DMS53 treated with DMSO at 0.1 percent for 48 hours (cell line): ENCODE results near the gene HMCN2.

ENCODE experiments used
- DNase-seq: peaks from one replicate; lab custom pipeline; 2025; ENCODE audit not compliant: unreplicated experiment; lab: John Stamatoyannopoulos, UW

Gene HMCN2

GRCh38 chr9:130364619-130365322, 99.2 kb downstream of the HMCN2 start:
- DNase-seq: no peak

DNA sequence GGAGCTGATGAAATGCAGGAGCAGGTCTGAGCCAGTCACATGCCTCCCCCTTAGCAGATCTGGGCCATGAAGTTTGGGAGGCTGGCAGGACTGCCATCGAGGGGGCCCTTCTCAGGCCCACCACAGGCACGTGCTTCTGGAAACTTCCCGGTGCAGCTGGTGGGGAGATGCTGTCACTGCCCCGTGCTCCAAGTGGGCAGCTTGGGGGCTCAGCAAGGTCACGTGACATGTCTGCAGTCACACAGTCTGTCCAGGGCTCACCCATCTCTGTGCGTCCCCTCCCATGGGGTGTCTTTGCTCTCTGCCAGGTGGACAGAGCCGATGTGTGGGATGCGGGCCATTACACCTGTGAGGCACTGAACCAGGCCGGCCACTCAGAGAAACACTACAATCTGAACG, 99.8 kb downstream of the HMCN2 start:
- no peak for DNase-seq

GRCh38 chr9:130366072-130366471, 100.5 kb downstream of the HMCN2 start:
- DNase-seq: no peak

DNA sequence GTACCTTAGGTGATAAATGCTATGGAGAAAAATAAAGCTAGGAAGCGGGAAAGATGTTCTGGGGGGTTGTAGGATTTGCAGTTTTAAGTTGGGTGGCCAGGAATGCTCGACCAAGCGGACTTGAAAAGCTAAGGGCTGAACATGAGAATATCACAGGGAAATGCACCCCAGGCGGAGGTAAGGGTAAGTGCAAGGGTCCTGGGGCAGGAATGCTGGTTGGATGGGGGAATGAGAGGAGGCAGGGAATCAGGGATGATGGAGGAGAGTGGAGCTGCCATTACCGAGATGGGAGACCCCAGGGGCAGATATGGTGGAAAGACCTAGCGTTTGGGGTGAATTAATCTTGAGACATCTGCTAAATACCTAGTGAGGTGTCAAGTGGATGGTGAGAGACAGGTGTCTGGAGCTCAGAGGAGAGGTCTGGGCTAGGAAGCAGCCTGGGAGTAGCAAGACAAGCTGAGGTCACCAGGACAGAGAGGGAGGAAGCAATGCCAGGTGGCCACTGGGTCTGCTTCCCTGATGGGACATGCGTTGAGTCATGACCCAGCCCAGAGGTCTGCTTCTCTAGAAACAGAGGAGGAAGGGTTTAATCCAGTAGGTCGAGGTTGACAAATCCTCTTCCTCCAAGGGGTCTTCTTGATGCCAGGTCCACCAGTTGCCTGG, 101.5 kb downstream of the HMCN2 start:
- DNase-seq: no peak

DNA sequence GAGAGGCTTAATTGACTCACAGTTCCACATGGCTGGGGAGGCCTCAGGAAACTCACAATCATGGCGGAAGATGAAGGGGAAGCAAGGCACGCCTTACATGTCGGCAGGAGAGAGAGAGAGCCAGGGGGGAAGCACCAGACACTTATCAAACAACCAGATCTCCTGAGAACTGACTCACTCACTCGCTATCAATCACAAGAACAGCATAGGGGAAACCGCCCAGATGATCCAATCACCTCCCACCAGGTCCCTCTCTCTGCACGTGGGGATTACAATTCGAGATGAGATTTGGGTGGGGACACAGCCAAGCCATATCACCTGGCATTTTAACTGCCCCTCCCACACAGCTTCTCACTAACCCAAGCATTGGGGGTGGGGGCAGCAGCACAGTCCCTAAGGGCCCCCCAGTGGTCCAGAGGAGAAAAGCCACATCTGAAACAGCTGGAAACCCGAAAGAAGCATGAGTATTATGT, 103.1 kb downstream of the HMCN2 start:
- DNase-seq: no peak

- no peak for DNase-seq
These were observed 104.7 kb downstream of the HMCN2 start for GRCh38 chr9:130370226-130370625.

DNA sequence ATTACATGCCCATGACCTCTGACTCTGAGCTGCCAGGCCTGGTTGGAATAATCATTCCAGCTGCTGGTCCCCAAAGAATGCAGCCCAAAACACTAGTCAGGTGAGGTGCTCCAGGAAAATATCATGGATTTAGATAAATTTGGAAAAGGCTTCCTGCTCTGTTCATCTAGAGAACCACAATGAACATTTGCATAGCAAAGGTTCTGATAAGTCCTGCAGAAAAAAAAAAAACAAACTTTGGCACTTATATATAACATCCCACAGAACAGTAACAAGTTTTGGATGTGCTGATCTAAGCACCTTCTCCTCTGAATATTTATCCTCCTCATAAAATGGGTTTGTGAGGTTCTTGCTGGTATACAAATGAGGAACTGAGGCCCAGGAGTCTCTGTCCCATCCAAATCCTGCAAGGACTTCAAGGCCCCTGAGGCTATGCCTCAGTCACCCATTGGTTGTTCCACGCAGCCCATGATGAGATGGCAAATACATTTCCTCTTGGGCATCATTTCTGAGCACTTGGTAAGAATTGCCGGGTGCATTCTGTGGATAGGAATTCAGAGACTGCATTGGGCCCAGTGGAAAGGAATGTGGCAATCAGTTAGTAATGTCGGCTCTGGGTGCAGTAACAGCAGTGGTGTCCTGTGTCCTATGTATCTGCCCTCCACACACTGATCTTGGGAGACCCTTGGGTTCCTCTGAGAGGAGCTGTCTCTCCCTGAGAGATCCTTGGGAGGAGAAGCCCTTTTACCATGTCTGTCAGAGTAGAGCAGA, 105.8 kb downstream of the HMCN2 start:
- no peak for DNase-seq

- no peak for DNase-seq
These were observed 106.5 kb downstream of the HMCN2 start for GRCh38 chr9:130372057-130372456.

- DNase-seq: no peak
These were observed 108.2 kb downstream of the HMCN2 start for GRCh38 chr9:130373679-130374325.

- no peak for DNase-seq
These were observed 112.1 kb downstream of the HMCN2 start for GRCh38 chr9:130377612-130378011.

DNA sequence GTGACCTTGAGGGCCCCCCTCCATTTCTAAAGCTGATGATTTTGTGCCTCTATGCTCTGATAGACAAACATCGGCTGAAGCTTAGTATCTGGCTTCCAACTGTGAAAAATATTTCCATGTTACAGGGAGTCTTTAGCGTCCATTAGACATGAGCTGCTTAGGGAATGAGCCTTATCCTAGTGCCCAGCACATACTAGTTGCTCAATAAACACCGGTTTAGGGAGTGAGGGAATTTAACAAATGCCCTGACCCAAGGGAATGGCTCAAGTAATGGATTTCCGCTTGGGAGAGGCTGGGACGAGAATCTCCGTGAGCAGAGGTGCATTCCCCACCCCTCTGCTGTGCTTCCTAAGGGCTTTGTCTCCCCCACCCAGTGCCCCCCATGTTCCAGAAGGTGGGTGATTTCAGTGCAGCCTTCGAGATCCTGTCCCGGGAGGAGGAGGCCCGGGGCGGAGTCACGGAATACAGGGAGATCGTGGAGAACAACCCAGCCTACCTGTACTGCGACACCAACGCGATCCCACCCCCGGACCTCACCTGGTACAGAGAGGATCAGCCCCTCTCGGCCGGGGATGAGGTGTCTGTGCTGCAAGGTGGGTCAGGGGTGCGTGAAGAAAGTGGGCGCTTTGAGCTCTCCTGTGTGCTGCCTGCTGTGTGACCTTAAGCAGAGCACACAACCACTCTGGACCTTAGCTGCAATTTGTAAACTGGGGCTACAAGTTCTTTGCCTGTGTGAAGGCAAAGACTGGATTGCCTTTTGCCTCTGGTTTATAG, 113.5 kb downstream of the HMCN2 start:
- DNase-seq: no peak

DNA sequence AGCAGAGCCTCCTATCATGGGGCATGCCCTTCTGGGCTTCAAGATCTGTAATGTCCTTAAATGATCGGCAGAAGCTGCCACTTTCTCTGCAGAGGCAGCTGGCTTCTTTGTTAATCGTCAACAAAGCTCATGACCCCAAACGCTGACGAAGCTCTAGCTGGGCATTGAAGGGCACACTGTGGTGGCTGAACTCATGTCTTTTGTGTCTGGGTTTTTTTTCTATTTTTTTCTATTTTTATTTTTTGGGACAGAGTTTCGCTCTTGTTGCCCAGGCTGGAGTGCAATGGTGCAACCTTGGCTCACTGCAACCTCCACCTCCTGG, 114.0 kb downstream of the HMCN2 start:
- DNase-seq: no peak

DNA sequence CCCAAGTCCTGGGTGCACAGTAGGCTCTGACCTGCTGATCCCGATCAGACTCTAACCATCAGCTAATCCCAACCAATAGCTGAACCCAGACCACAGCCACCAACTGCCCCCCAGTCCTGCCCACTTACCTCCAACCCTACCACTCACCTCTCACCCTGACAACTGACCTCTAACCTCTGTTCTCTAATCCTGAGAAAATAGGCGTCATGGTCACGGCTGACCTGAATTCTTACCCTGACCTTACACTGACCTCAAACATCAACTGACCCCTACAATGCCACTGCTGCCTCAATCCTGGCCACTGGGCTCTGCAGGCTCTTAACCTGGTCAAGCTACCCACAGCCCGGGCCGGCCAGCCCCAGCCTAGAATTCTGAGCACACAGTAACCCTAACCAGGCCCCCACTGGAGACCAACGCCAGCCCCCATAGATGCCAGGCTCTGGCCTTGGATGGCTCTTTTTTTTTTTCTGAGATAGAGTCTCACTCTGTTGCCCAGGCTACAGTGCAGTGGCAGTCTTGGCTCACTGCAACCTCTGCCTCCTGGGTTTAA, 115.4 kb downstream of the HMCN2 start:
- no peak for DNase-seq

- DNase-seq: no peak
These were observed 116.1 kb downstream of the HMCN2 start for GRCh38 chr9:130381660-130382059.

DNA sequence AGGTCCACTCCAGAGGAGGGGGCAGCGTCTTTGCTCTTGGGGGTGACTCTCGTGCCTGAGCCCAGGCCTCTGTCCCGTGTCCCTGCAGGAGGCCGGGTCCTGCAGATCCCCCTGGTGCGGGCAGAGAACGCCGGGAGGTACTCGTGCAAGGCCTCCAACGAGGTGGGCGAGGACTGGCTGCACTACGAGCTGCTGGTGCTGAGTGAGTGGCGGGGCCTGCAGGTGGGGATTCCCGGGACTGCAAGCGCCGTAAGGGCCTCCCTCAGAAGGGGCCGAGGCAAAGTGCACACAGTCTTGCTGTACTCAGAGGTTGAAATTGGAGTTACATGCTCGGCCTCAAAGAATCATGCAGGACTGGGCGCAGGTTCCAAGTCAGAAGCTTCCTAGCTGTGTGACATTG, 116.5 kb downstream of the HMCN2 start:
- no peak for DNase-seq

- no peak for DNase-seq
These were observed 117.2 kb downstream of the HMCN2 start for GRCh38 chr9:130382636-130383349.

DNA sequence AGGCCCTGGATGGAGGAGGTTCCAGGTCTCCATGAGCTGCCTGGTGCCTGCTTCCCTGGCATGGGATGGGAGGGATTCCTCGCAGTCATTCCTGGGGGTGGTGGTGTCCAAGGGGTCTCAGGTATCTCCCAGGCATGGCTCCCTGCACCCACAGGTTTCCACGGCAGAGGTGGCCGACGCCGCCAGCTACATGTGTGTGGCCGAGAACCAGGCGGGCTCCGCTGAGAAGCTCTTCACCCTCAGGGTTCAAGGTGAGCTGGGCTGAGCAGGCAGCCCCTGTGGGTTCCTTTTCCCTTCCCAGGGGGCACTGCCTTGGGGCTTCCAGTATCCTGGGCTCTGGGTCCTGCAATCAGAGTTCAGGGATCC, 117.8 kb downstream of the HMCN2 start:
- DNase-seq: no peak

DNA sequence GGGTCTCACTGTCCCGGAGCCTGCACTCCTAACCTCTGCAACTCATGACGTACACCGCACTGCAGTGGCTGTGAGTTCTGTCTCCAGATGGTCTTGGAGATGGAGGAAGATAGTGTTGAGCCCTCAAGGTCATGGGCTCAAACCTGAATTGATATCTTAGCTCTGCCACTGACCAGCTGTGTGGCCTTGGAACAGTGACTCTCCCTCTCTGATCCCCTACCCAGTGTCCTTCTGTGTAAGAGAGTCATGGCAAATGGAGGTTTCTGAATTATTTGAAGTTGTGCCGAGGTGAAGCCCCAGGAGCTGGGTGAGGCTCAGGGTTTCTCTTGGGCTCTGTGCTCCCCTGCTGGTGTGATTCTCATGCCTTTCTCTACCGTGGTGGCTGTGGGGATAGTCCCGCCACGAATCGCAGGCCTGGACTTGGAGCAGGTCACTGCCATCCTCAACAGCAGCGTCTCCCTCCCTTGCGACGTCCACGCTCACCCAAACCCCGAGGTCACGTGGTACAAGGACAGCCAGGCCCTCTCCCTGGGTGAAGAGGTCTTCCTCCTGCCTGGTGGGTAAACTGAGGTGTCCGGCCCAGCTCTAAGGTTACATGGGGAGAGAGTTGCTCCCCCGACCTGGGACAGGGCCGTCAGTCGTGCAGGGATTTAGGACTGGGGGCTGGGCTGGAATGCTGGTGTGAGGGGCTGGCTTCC, 118.6 kb downstream of the HMCN2 start:
- no peak for DNase-seq

- no peak for DNase-seq
These were observed 119.7 kb downstream of the HMCN2 start for GRCh38 chr9:130385257-130385656.
